Ureter (tissue), 1 donor: Measurements from ENCODE around the gene DDO. TPM values are rescaled to one million over a fixed set of nuclear protein-coding genes. Genes with fewer than 3 reads are reported as not detected.

Source experiments
- DNase-seq: peaks from one replicate; pipeline ENCODE4 v3.0.0-alpha.2; 2020; ENCODE audit warnings: low spot score
- total RNA-seq: library from RNA; stranded (reverse); gene quantifications from one replicate; pipeline ENCODE4 v1.2.4, GENCODE V29; 2023
- donor health status: DM: yes; HTN: yes; CAD: no.

The DDO gene
- total RNA-seq, 1 donor from 2014 or later: 0.42 TPM

GRCh38 chr6:110345025-110345424 is 70.3 kb downstream of the DDO start:
- no peak for DNase-seq

- DNase-seq: no peak
These were observed 72.6 kb downstream of the DDO start for GRCh38 chr6:110342759-110343158.

Other genes starting within 250 kb of the DDO start
- gene WASF1, start 235.9 kb downstream of the DDO start, total RNA-seq: 5.9 TPM
- gene CDC40, start 235.1 kb downstream of the DDO start, total RNA-seq: 30.4 TPM
- 8.1 TPM for gene METTL24, start 57.2 kb downstream of the DDO start, total RNA-seq
- gene SLC22A16, start 61.0 kb upstream of the DDO start, total RNA-seq: not detected